Immature natural killer cell (primary cell): ENCODE results near the gene ARFGAP1. TPM values are rescaled to one million over a fixed set of nuclear protein-coding genes. Genes with fewer than 3 reads are reported as not detected.
"Not testable (repeated sequence)": the region's sequence is repeated elsewhere in the genome, so short reads cannot be mapped to it uniquely, and the experiment has no call there.

ENCODE experiments used
- DNase-seq, 3 donors: peaks; one replicate each; pipeline ENCODE4 v3.0.0; 2022; ENCODE audit warnings: mixed read lengths in 1 of 3
- H3K27ac Mint-ChIP-seq, 6 donors: one replicate each; pipeline ENCODE4 v1.8.0; 2020; ENCODE audit warnings: mixed read lengths in 6 of 6, mild to moderate bottlenecking in 5 of 6, inconsistent platforms in 4 of 6, moderate library complexity in 3 of 6
- H3K27me3 Mint-ChIP-seq, 3 donors: one replicate each; pipeline ENCODE4 v1.8.0; 2020 to 2021; ENCODE audit warnings: low read depth in 3 of 3, mild to moderate bottlenecking in 3 of 3, mixed read lengths in 3 of 3, moderate library complexity in 3 of 3, inconsistent platforms in 1 of 3
- H3K36me3 Mint-ChIP-seq, 3 donors: one replicate each; pipeline ENCODE4 v1.8.0; 2020; ENCODE audit warnings: mixed read lengths in 3 of 3, inconsistent platforms in 2 of 3, mild to moderate bottlenecking in 2 of 3
- H3K4me1 Mint-ChIP-seq, 2 donors: one replicate each; pipeline ENCODE4 v1.8.0; 2020; ENCODE audit warnings: inconsistent platforms in 2 of 2, mild to moderate bottlenecking in 2 of 2, mixed read lengths in 2 of 2, moderate library complexity in 1 of 2
- H3K4me3 Mint-ChIP-seq, 5 donors: one replicate each; pipeline ENCODE4 v1.8.0; 2020; ENCODE audit warnings: mild to moderate bottlenecking in 5 of 5, mixed read lengths in 5 of 5, inconsistent platforms in 3 of 5, moderate library complexity in 3 of 5
- H3K9me3 Mint-ChIP-seq, 6 donors: one replicate each; pipeline ENCODE4 v1.8.0; 2020; ENCODE audit warnings: mild to moderate bottlenecking in 6 of 6, mixed read lengths in 6 of 6, inconsistent platforms in 4 of 6, moderate library complexity in 3 of 6
- polyA plus RNA-seq, 3 donors: library from polyadenylated mRNA; unstranded; fragments of 300-500 nt; fragmentation: Illumina TruSeq; gene quantifications; one replicate each; pipeline ENCODE4 v1.2.3, GENCODE V29; 2021

The ARFGAP1 gene
- polyA plus RNA-seq, 3 donors from 2014 or later, result 8.8 to 20.9 (median 16.5) TPM

GRCh38 chr20:63335060-63335459, 62.4 kb downstream of the ARFGAP1 start:
- H3K36me3 Mint-ChIP-seq, H3K9me3 Mint-ChIP-seq: not testable (repeated sequence)

GRCh38 chr20:63335711-63336110, 63.1 kb downstream of the ARFGAP1 start:
- DNase-seq, result no peak
- Mint-ChIP-seq H3K4me3 (no peak overlapping the region), H3K27me3 (peaks cover 2 to 6% (median 5%) of the 10 kb centered on the region in 3 donors), H3K9me3 (peaks cover 0 to 8% (median 6%) of the 10 kb centered on the region in 6 donors), H3K27ac (no peak overlapping the region), H3K4me1 (no peaks in the 10 kb centered on the region), H3K36me3 (peaks cover 0 to 3% (median 0%) of the 10 kb centered on the region in 3 donors)

More at GRCh38 chr20:63335060-63335459, 62.4 kb downstream of the ARFGAP1 start:
- H3K27me3 Mint-ChIP-seq, H3K27ac Mint-ChIP-seq, H3K4me1 Mint-ChIP-seq, H3K4me3 Mint-ChIP-seq, DNase-seq: not testable (repeated sequence)

- H3K9me3 Mint-ChIP-seq, result peaks cover 0 to 8% (median 6%) of the 10 kb centered on the region in 6 donors
- H3K27me3 Mint-ChIP-seq, result peaks cover 2 to 6% (median 5%) of the 10 kb centered on the region in 3 donors
- no peak for DNase-seq
Measured at GRCh38 chr20:63336232-63336752, 63.7 kb downstream of the ARFGAP1 start.

GRCh38 chr20:63337786-63338420, 65.3 kb downstream of the ARFGAP1 start:
- Mint-ChIP-seq H3K4me3 (no peak overlapping the region), H3K9me3 (no peaks in the 10 kb centered on the region), H3K36me3 (no peaks in the 10 kb centered on the region), H3K4me1 (no peaks in the 10 kb centered on the region), H3K27ac (no peak overlapping the region), H3K27me3 (peaks cover 2 to 6% (median 5%) of the 10 kb centered on the region in 3 donors)
- no peak for DNase-seq

More at GRCh38 chr20:63336232-63336752, 63.7 kb downstream of the ARFGAP1 start:
- Mint-ChIP-seq H3K27ac (no peak overlapping the region), H3K4me1 (no peaks in the 10 kb centered on the region), H3K36me3 (peaks cover 0 to 3% (median 0%) of the 10 kb centered on the region in 3 donors), H3K4me3 (no peak overlapping the region)

Other genes with a start within 250 kb of the ARFGAP1 start
- gene YTHDF1, start 56.7 kb upstream of the ARFGAP1 start, polyA plus RNA-seq, result 10 to 100 TPM; 22.6 to 30.7 (median 24.1) TPM
- not detected for gene BIRC7, start 36.9 kb upstream of the ARFGAP1 start, polyA plus RNA-seq
- not detected for gene NKAIN4, start 18.4 kb upstream of the ARFGAP1 start, polyA plus RNA-seq
- not detected for gene COL20A1, start 20.4 kb downstream of the ARFGAP1 start, polyA plus RNA-seq
- gene CHRNA4, start 88.5 kb downstream of the ARFGAP1 start, polyA plus RNA-seq, result not detected
- gene KCNQ2, start 199.8 kb downstream of the ARFGAP1 start, polyA plus RNA-seq, result under 1 TPM in 1 of 3 donors, not detected in 2; 0.73 TPM
- not detected for gene EEF1A2, start 226.3 kb downstream of the ARFGAP1 start, polyA plus RNA-seq
- 10 to 100 TPM; 14.9 to 84.3 (median 41.9) TPM for gene PPDPF, start 248.0 kb downstream of the ARFGAP1 start, polyA plus RNA-seq